ENCODE data around the gene POR.

POR gene

GRCh38 chr7:75955331-75955955 lies 40.5 kb downstream of the POR start:
- DNase-seq: no peak

- no peak for DNase-seq
Measured at GRCh38 chr7:75957021-75957736, 42.2 kb downstream of the POR start.

GRCh38 chr7:75958802-75959543 lies 44.0 kb downstream of the POR start:
- DNase-seq: no peak

- no peak for DNase-seq
Measured at GRCh38 chr7:75960372-75960771, 45.4 kb downstream of the POR start.

- DNase-seq: no peak
Measured at GRCh38 chr7:75961218-75961617, 46.3 kb downstream of the POR start.

GRCh38 chr7:75962607-75963380 lies 47.8 kb downstream of the POR start:
- no peak for DNase-seq

GRCh38 chr7:75963381-75963995 lies 48.5 kb downstream of the POR start:
- no peak for DNase-seq

- DNase-seq: no peak
Measured at GRCh38 chr7:75965617-75966016, 50.7 kb downstream of the POR start.

- DNase-seq: no peak
Measured at GRCh38 chr7:75966190-75966961, 51.4 kb downstream of the POR start.

GRCh38 chr7:75967055-75967454 lies 52.1 kb downstream of the POR start:
- DNase-seq: no peak

GRCh38 chr7:75967487-75967997 lies 52.6 kb downstream of the POR start:
- no peak for DNase-seq

- DNase-seq: no peak
Measured at GRCh38 chr7:75968012-75968411, 53.1 kb downstream of the POR start.

- no peak for DNase-seq
Measured at GRCh38 chr7:75968561-75969001, 53.6 kb downstream of the POR start.

GRCh38 chr7:75969182-75969581 lies 54.2 kb downstream of the POR start:
- DNase-seq: no peak

GRCh38 chr7:75969704-75970498 lies 54.9 kb downstream of the POR start:
- no peak for DNase-seq

- no peak for DNase-seq
Measured at GRCh38 chr7:75971309-75971960, 56.5 kb downstream of the POR start.

GRCh38 chr7:75971961-75972763 lies 57.2 kb downstream of the POR start:
- no peak for DNase-seq

- no peak for DNase-seq
Measured at GRCh38 chr7:75977743-75978142, 62.8 kb downstream of the POR start.

- DNase-seq: no peak
Measured at GRCh38 chr7:75979759-75980429, 64.9 kb downstream of the POR start.

Data from activated naive CD4-positive, alpha-beta T cell treated with Interleukin-2 at 50 U/mL for 16 hours (primary cell).